ENCODE measurements around the gene RAD50.

The RAD50 gene

GRCh38 chr5:132681476-132681831, 124.7 kb downstream of the RAD50 start:
- TF ChIP-seq CTCF (IDR thresholded peaks at IDR 0.05; ENCODE audit: unreplicated experiment in 3 of 3): no peak
- Mint-ChIP-seq H3K4me1 (no peaks in the 10 kb centered on the region), H3K9me3 (no peaks in the 10 kb centered on the region), H3K4me3 (no peak overlapping the region), H3K27ac (no peak overlapping the region), H3K36me3 (ENCODE audit: low read depth) (no peaks in the 10 kb centered on the region), H3K27me3 (ENCODE audit: low read depth) (no peaks in the 10 kb centered on the region)

- H3K4me3 Mint-ChIP-seq: no peak overlapping the region
- H3K9me3 Mint-ChIP-seq: no peaks in the 10 kb centered on the region
- TF ChIP-seq CTCF (IDR thresholded peaks at IDR 0.05; ENCODE audit: unreplicated experiment in 3 of 3): no peak
- H3K27ac Mint-ChIP-seq: no peak overlapping the region
- no peaks in the 10 kb centered on the region for H3K27me3 Mint-ChIP-seq (ENCODE audit: low read depth)
- H3K4me1 Mint-ChIP-seq: no peaks in the 10 kb centered on the region
- H3K36me3 Mint-ChIP-seq (ENCODE audit: low read depth): no peaks in the 10 kb centered on the region
These were observed 125.2 kb downstream of the RAD50 start for GRCh38 chr5:132681983-132682382.

GRCh38 chr5:132684491-132684890, 127.7 kb downstream of the RAD50 start:
- peaks cover 6% of the 10 kb centered on the region for H3K36me3 Mint-ChIP-seq (ENCODE audit: low read depth)
- no peak overlapping the region for H3K27ac Mint-ChIP-seq
- H3K4me3 Mint-ChIP-seq: no peak overlapping the region
- TF ChIP-seq CTCF (IDR thresholded peaks at IDR 0.05; ENCODE audit: unreplicated experiment in 3 of 3): no peak
- H3K4me1 Mint-ChIP-seq: no peaks in the 10 kb centered on the region
- H3K27me3 Mint-ChIP-seq (ENCODE audit: low read depth): no peaks in the 10 kb centered on the region
- H3K9me3 Mint-ChIP-seq: no peaks in the 10 kb centered on the region

GRCh38 chr5:132684922-132685720, 128.3 kb downstream of the RAD50 start:
- Mint-ChIP-seq H3K27ac (no peak overlapping the region), H3K27me3 (ENCODE audit: low read depth) (no peaks in the 10 kb centered on the region), H3K4me3 (no peak overlapping the region)

GRCh38 chr5:132686193-132686592, 129.4 kb downstream of the RAD50 start:
- Mint-ChIP-seq H3K36me3 (ENCODE audit: low read depth) (peaks cover 8% of the 10 kb centered on the region), H3K4me1 (no peaks in the 10 kb centered on the region), H3K9me3 (no peaks in the 10 kb centered on the region), H3K27ac (no peak overlapping the region), H3K4me3 (no peak overlapping the region), H3K27me3 (ENCODE audit: low read depth) (no peaks in the 10 kb centered on the region)
- no peak for TF ChIP-seq CTCF (IDR thresholded peaks at IDR 0.05; ENCODE audit: unreplicated experiment in 3 of 3)

More at GRCh38 chr5:132684922-132685720, 128.3 kb downstream of the RAD50 start:
- H3K9me3 Mint-ChIP-seq: no peaks in the 10 kb centered on the region
- TF ChIP-seq CTCF (IDR thresholded peaks at IDR 0.05; ENCODE audit: unreplicated experiment in 3 of 3): no peak
- peaks cover 8% of the 10 kb centered on the region for H3K36me3 Mint-ChIP-seq (ENCODE audit: low read depth)
- no peaks in the 10 kb centered on the region for H3K4me1 Mint-ChIP-seq

- no peak for TF ChIP-seq CTCF (IDR thresholded peaks at IDR 0.05; ENCODE audit: unreplicated experiment in 3 of 3)
- H3K27me3 Mint-ChIP-seq (ENCODE audit: low read depth): no peaks in the 10 kb centered on the region
- H3K4me1 Mint-ChIP-seq: no peaks in the 10 kb centered on the region
- no peaks in the 10 kb centered on the region for H3K9me3 Mint-ChIP-seq
- H3K4me3 Mint-ChIP-seq: no peak overlapping the region
- peaks cover 15% of the 10 kb centered on the region for H3K36me3 Mint-ChIP-seq (ENCODE audit: low read depth)
- H3K27ac Mint-ChIP-seq: no peak overlapping the region
These were observed 131.2 kb downstream of the RAD50 start for GRCh38 chr5:132687995-132688394.
